OCI-LY3 (cell line): ENCODE measurements around the gene EPN1.

Experiments
- H2AFZ ChIP-seq: fragments of 200-600, 300-600 bp; shearing (Covaris generic); 2 replicates; pipeline ENCODE4 v1.6.0; 2014; ENCODE audit warnings: antibody characterized with exemption, low read depth, low read length
- H3K27ac ChIP-seq: fragments of 200-600, 300-600 bp; sonication (generic); 2 replicates; pipeline ENCODE4 v1.5.1; 2014; ENCODE audit warnings: mild to moderate bottlenecking, low read length, moderate library complexity, mixed read lengths
- H3K27me3 ChIP-seq: fragments of 200-600, 300-600 bp; sonication (generic); 2 replicates; pipeline ENCODE4 v1.6.1; 2014; ENCODE audit warnings: low read depth, low read length, mixed read lengths
- H3K36me3 ChIP-seq: fragments of 200-600, 300-600 bp; sonication (generic); replicated peaks from 2 replicates; pipeline ENCODE3; 2014; ENCODE audit warnings: low read depth, low read length, mixed read lengths
- H3K4me1 ChIP-seq: fragments of 300-600, 200-600 bp; sonication (generic); 2 replicates; pipeline ENCODE4 v1.6.1; 2014; ENCODE audit warnings: low read length, mixed read lengths
- H3K4me2 ChIP-seq: fragments of 200-600, 300-600 bp; sonication (generic); 2 replicates; pipeline ENCODE4 v1.6.1; 2014; ENCODE audit warnings: low read length, mixed read lengths
- H3K4me3 ChIP-seq: fragments of 300-600, 200-600 bp; sonication (generic); 2 replicates; pipeline ENCODE4 v1.5.1; 2014; ENCODE audit warnings: antibody characterized with exemption, mild to moderate bottlenecking, low read length, moderate library complexity
- H3K79me2 ChIP-seq: fragments of 300-600, 200-600 bp; shearing (Covaris generic); 2 replicates; pipeline ENCODE4 v1.6.1; 2014; ENCODE audit warnings: mild to moderate bottlenecking, low read length, mixed read lengths
- H3K9ac ChIP-seq: fragments of 300-600, 200-600 bp; shearing (Covaris generic); 2 replicates; pipeline ENCODE4 v1.6.0; 2014; ENCODE audit warnings: mild to moderate bottlenecking, low read length, moderate library complexity
- H3K9me3 ChIP-seq: fragments of 200-600, 300-600 bp; shearing (Covaris generic); 2 replicates; pipeline ENCODE4 v1.6.1; 2014; ENCODE audit warnings: low read length, mixed read lengths; ENCODE audit not compliant: insufficient read depth
- H4K20me1 ChIP-seq: fragments of 200-600, 300-600 bp; sonication (generic); 2 replicates; pipeline ENCODE4 v1.6.1; 2016; ENCODE audit warnings: low read length, mixed read lengths; ENCODE audit not compliant: insufficient read depth
- EZH2phosphoT487 ChIP-seq: fragments of 200-600 bp; shearing (Covaris generic); IDR thresholded peaks from 2 replicates; pipeline ENCODE4 v1.6.1; 2018; ENCODE audit warnings: antibody characterized with exemption, mixed run types, low read depth
- TF ChIP-seq, protein P1 (sequence below): fragments of 200-600, 300-600 bp; sonication (generic); IDR thresholded peaks from 2 replicates; pipeline ENCODE4 v1.5.1; 2014; ENCODE audit warnings: antibody characterized with exemption, low read length, low read depth

The EPN1 gene

DNA sequence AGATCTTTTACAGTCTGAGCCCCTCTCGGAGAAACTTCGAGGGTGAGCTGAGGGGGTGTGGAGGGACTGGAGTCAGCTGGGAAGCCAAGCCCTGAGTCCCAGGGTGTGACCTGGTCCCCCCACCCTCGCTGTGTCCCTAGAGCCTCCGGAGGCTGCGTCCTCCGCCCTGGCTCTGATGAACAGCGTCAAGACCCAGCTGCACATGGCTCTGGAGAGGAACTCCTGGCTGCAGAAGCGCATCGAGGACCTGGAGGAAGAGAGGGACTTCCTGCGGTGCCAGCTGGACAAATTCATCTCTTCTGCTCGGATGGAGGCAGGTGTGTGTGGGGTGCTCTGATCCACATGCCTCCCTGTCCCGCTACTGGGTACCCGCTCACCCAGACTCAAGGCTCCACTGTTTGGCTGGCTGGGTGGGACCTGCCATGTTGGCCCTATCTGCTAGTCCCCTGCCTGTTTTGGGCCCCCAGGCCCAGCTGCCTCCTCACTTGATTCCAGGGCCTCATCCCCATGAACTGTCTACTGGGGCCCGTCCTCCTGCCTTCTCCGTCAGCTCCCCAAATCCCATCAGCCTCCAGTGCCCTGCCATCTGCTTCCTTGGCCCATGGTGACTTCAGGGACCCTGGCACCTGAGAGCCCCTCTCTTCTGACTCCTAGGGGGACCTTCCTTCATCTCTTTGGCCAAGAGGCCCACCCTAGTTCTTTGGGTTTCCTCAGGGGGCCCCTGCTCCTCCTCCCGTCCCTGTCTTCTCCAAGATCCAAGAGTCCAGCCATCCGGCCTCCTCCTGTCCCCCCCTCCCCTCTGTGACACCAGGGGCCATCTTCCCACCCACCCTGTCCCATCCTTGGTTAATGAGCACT lies 25.5 kb upstream of the EPN1 start:
- Histone ChIP-seq H3K9ac (no peak overlapping the region; the same call in 1 of the 2 replicates), H3K9me3 (no peaks in the 10 kb centered on the region), H3K36me3 (peaks cover 10% of the 10 kb centered on the region), H3K4me1 (peaks cover 30% of the 10 kb centered on the region), H4K20me1 (no peaks in the 10 kb centered on the region), H3K4me2 (peak overlapping the region; percentile 91), H3K79me2 (peaks cover 34% of the 10 kb centered on the region), H3K27ac (no peak overlapping the region), H3K4me3 (peak overlapping the region; percentile 83; the same call in 1 of the 2 replicates), H2AFZ (no peak overlapping the region), H3K27me3 (no peaks in the 10 kb centered on the region)
- TF ChIP-seq, protein P1, sequence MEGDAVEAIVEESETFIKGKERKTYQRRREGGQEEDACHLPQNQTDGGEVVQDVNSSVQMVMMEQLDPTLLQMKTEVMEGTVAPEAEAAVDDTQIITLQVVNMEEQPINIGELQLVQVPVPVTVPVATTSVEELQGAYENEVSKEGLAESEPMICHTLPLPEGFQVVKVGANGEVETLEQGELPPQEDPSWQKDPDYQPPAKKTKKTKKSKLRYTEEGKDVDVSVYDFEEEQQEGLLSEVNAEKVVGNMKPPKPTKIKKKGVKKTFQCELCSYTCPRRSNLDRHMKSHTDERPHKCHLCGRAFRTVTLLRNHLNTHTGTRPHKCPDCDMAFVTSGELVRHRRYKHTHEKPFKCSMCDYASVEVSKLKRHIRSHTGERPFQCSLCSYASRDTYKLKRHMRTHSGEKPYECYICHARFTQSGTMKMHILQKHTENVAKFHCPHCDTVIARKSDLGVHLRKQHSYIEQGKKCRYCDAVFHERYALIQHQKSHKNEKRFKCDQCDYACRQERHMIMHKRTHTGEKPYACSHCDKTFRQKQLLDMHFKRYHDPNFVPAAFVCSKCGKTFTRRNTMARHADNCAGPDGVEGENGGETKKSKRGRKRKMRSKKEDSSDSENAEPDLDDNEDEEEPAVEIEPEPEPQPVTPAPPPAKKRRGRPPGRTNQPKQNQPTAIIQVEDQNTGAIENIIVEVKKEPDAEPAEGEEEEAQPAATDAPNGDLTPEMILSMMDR = no peak
- no peak for TF ChIP-seq EZH2phosphoT487

DNA sequence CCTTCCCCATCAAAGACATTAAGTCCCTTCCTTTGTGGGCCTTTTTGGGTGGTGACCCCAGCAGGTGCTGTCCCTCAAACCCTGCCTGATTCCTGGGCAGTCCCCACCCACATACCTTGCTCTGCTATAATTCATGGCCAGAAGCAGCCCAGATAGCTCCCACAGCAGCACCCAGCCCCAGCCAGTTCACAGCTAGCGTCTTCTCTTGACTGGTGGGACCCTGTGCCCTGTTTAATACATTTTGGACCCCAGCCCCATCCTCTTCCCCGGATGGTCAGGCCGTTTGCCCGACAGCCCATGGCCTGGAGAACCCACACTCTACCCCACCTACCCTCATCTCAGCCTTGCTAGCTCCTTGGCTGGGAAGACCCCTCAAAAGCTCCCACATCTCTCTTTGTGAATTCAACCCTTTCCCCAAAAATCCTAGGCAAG lies 24.9 kb upstream of the EPN1 start:
- H3K27ac ChIP-seq = no peak overlapping the region
- peaks cover 24% of the 10 kb centered on the region for H3K4me1 ChIP-seq
- no peaks in the 10 kb centered on the region for H3K27me3 ChIP-seq
- TF ChIP-seq, protein P1 = no peak
- no peak for TF ChIP-seq EZH2phosphoT487
- no peak overlapping the region for H3K4me2 ChIP-seq
- H2AFZ ChIP-seq = no peak overlapping the region
- H3K79me2 ChIP-seq = peaks cover 27% of the 10 kb centered on the region
- H4K20me1 ChIP-seq = no peaks in the 10 kb centered on the region
- H3K36me3 ChIP-seq = peaks cover 5% of the 10 kb centered on the region
- H3K4me3 ChIP-seq = no peak overlapping the region
- no peak overlapping the region for H3K9ac ChIP-seq
- no peaks in the 10 kb centered on the region for H3K9me3 ChIP-seq

DNA sequence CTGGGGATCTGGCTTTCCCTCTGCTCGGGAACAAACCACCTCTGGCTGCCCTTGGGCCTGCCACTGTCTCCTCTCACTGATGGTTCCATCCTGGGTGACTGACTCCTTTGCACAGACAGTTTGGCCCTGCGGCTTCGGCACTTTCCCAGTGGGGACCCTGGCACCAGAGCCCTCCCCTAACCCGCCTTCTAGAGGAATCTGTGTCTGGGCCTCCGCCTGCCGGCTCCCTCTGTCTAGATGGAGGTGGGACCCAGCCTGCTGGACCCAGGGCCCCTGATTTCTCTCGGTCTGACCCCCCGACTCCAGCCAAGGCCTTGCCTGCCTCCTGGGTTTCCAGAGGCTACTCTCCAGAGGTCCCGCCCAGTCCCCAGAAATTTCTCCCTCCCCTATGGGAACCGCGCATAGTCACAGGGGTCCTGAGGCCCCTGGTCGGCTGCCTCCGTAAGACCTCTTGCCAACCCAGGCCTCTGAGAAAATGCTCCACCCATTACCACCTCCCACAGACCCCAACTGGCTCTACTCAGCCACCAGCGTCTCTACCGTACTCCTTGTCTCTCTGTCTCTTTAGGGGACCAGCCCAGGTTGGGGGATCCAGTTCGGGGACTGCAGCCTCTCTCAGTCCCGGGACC lies 24.3 kb upstream of the EPN1 start:
- no peaks in the 10 kb centered on the region for H3K9me3 ChIP-seq
- H3K9ac ChIP-seq = no peak overlapping the region
- peaks cover 27% of the 10 kb centered on the region for H3K79me2 ChIP-seq
- H2AFZ ChIP-seq = no peak overlapping the region
- H3K27ac ChIP-seq = no peak overlapping the region
- H3K27me3 ChIP-seq = no peaks in the 10 kb centered on the region
- no peaks in the 10 kb centered on the region for H4K20me1 ChIP-seq
- peaks cover 2% of the 10 kb centered on the region for H3K36me3 ChIP-seq
- H3K4me2 ChIP-seq = no peak overlapping the region
- no peak overlapping the region for H3K4me3 ChIP-seq
- peaks cover 20% of the 10 kb centered on the region for H3K4me1 ChIP-seq
- TF ChIP-seq EZH2phosphoT487 = no peak
- TF ChIP-seq, protein P1 = no peak

- Histone ChIP-seq H3K9me3 (no peaks in the 10 kb centered on the region), H3K27ac (no peak overlapping the region), H3K79me2 (peaks cover 30% of the 10 kb centered on the region), H4K20me1 (no peaks in the 10 kb centered on the region), H3K4me1 (peaks cover 20% of the 10 kb centered on the region), H3K4me3 (no peak overlapping the region), H3K4me2 (no peak overlapping the region), H3K36me3 (peaks cover 7% of the 10 kb centered on the region), H2AFZ (no peak overlapping the region), H3K9ac (no peak overlapping the region), H3K27me3 (no peaks in the 10 kb centered on the region)
- TF ChIP-seq, protein P1 = no peak
- no peak for TF ChIP-seq EZH2phosphoT487
Measured at GRCh38 chr19:55651236-55651635, 23.8 kb upstream of the EPN1 start.
